Spleen (tissue), 11 donors: ENCODE data around the gene IKBKE. TPM values are rescaled to one million over a fixed set of nuclear protein-coding genes. Genes with fewer than 3 reads are reported as not detected.

Experiments used
- DNase-seq: peaks from one replicate; pipeline ENCODE4 v3.0.0-alpha.2; 2020
- H3K27ac ChIP-seq, 8 donors: fragments of 200-600 bp; sonication (generic) in 7 of 8; 1 replicate in 4 of 8; 2 replicates in 4 of 8; pipeline versions ENCODE4 v1.5.0 to v1.8.0; 2016 to 2021; ENCODE audit warnings: inconsistent platforms in 4 of 8, mild to moderate bottlenecking in 4 of 8, moderate library complexity in 1 of 8
- H3K27me3 ChIP-seq, 7 donors: fragments of 200-600 bp; sonication (generic) in 6 of 7; replicated peaks in 1 of 7; 1 replicate in 4 of 7; 2 replicates in 3 of 7; pipeline versions ENCODE4 v1.5.0 to v1.8.0; 2016 to 2021; ENCODE audit warnings: inconsistent platforms in 3 of 7, mild to moderate bottlenecking in 1 of 7
- H3K36me3 ChIP-seq, 6 donors: fragments of 200-600 bp; sonication (generic) in 5 of 6; 1 replicate in 4 of 6; 2 replicates in 2 of 6; pipeline versions ENCODE4 v1.5.0 to v1.8.0; 2016 to 2021; ENCODE audit warnings: inconsistent platforms in 2 of 6
- H3K4me1 ChIP-seq, 6 donors: fragments of 200-600 bp; sonication (generic) in 5 of 6; 1 replicate in 3 of 6; 2 replicates in 3 of 6; pipeline versions ENCODE4 v1.5.0 to v1.8.0; 2016 to 2021; ENCODE audit warnings: inconsistent platforms in 3 of 6
- H3K4me3 ChIP-seq, 8 donors: fragments of 200-600 bp; sonication (generic) in 7 of 8; 1 replicate in 4 of 8; 2 replicates in 4 of 8; pipeline versions ENCODE4 v1.5.0 to v1.8.0; 2016 to 2021; ENCODE audit warnings: inconsistent platforms in 4 of 8, mild to moderate bottlenecking in 4 of 8, moderate library complexity in 2 of 8
- H3K9me3 ChIP-seq, 8 donors: fragments of 200-600 bp; sonication (generic) in 7 of 8; 1 replicate in 4 of 8; 2 replicates in 4 of 8; pipeline versions ENCODE4 v1.5.0 to v1.8.0; 2016 to 2021; ENCODE audit warnings: inconsistent platforms in 4 of 8
- CTCF ChIP-seq, 11 experiments: fragments of 200-600 bp in 7 of 11; fragments of 450-650 bp in 4 of 11; sonication (generic) in 4 of 11; IDR thresholded peaks in 8 of 11; conservative IDR thresholded peaks in 3 of 11; 1 replicate in 7 of 11; 2 replicates in 4 of 11; pipeline versions ENCODE4 v1.4.0 to v1.8.0; 2016 to 2021; ENCODE audit warnings: antibody characterized with exemption in 11 of 11, inconsistent platforms in 4 of 11, mild to moderate bottlenecking in 1 of 11
- POLR2A ChIP-seq, 3 donors: fragments of 450-650 bp; IDR thresholded peaks; one replicate each; pipeline ENCODE4 v1.5.1; 2017; ENCODE audit warnings: antibody characterized with exemption in 3 of 3, mild to moderate bottlenecking in 1 of 3
- POLR2AphosphoS5 ChIP-seq, 3 donors: sonication (generic); formaldehyde crosslinking; IDR thresholded peaks; one replicate each; pipeline ENCODE4 v1.5.1; 2017; ENCODE audit warnings: antibody characterized with exemption in 3 of 3
- WGBS, 5 donors: extraction: QIAGEN DNeasy Blood & Tissue Kit in 3 of 5; methylation state at CpG; one replicate each; pipeline versions ENCODE4 v1.1.5 to v1.1.7; 2013 to 2018; 5-methylcytosine and 5-hydroxymethylcytosine counted together
- intact Hi-C: fragments of 100-400 bp; cut with DNase I; formaldehyde crosslinking; loops from one replicate; pipeline ENCODE4 v1.15.0; 2023; ENCODE audit warnings: low total_unique reads
- polyA plus RNA-seq, 3 donors: library from polyadenylated mRNA; stranded (reverse); fragments of 200-250 nt; gene quantifications; one replicate each; pipeline ENCODE4 v1.2.1, GENCODE V29; 2013
- total RNA-seq, 7 donors: library from RNA; depleted of rRNA in 3 of 7; stranded (reverse); fragments of >200 nt in 3 of 7; fragmentation: NEBNext Ultra II Directional in 4 of 7; extraction: Animal tissue kit (Norgen Biotek cat#: 25700) in 4 of 7; gene quantifications; one replicate each; pipeline versions ENCODE4 v1.1.0 to v1.2.1, GENCODE V29; 2016 to 2021
- donor health status: healthy with polysubstance abuse.
- donor health status: DM: no; HTN: no; CAD: no; lungs with moderate emphysema.
- donor health status: DM: no; HTN: no; CAD: no.
- donor health status: Bipolar disorder and iron deficiency.
- donor health status: healthy.
- donor health status: DM: no; HTN: no; CAD: no.
- donor health status: DM: yes; HTN: yes; CAD: no.

Gene IKBKE
- total and polyA plus RNA-seq, 10 donors = 11.3 to 37.3 (median 29.7) TPM

- peak; percentile 95 for DNase-seq
- H3K36me3 ChIP-seq = no peaks in the 10 kb centered on the region
- intact Hi-C loops = no loop called here
- no peak for TF ChIP-seq CTCF (IDR thresholded peaks at IDR 0.05 in 8 of 11, conservative IDR thresholded peaks at IDR 0.05 in 3 of 11)
- peak in 1 of 3 donors; percentile 22 for TF ChIP-seq POLR2A (IDR thresholded peaks at IDR 0.05)
- peak; percentile 87 to 93 (median 87) for TF ChIP-seq POLR2AphosphoS5 (IDR thresholded peaks at IDR 0.05)
- H3K27ac ChIP-seq = peak within 1 kb of the TSS in 7 of 8 donors; percentile 63 to 84 (median 73)
- 1 to 2% (median 1%) methylated on average over 19 to 97 of the region's 97 CpGs for WGBS, 5 donors
- peak within 1 kb of the TSS; percentile 49 to 93 (median 68) for H3K4me3 ChIP-seq
- H3K4me1 ChIP-seq = peaks cover 3 to 87% (median 60%) of the 10 kb centered on the region in 6 donors
- H3K9me3 ChIP-seq = no peaks in the 10 kb centered on the region
- H3K27me3 ChIP-seq = peaks cover 0 to 62% (median 14%) of the 10 kb centered on the region in 7 donors
Observed at GRCh38 chr1:206507284-206508129, 37.2 kb downstream of the IKBKE start, which contains the start of gene RASSF5. Gene RASSF5, plus strand, starts transcription at chr1:206507531. Its CDS starts 72 bp downstream, at chr1:206507603.

GRCh38 chr1:206508130-206508889, 38.0 kb downstream of the IKBKE start:
- Histone ChIP-seq H3K9me3 (no peaks in the 10 kb centered on the region), H3K4me3 (peak overlapping the region; percentile 49 to 93 (median 68)), H3K4me1 (peaks cover 3 to 87% (median 61%) of the 10 kb centered on the region in 6 donors), H3K27me3 (peaks cover 0 to 62% (median 14%) of the 10 kb centered on the region in 7 donors), H3K27ac (peak overlapping the region in 7 of 8 donors; percentile 63 to 84 (median 73)), H3K36me3 (no peaks in the 10 kb centered on the region)
- no peak for DNase-seq
- TF ChIP-seq POLR2AphosphoS5 (IDR thresholded peaks at IDR 0.05) (no peak), POLR2A (IDR thresholded peaks at IDR 0.05) (no peak), CTCF (IDR thresholded peaks at IDR 0.05 in 8 of 11, conservative IDR thresholded peaks at IDR 0.05 in 3 of 11) (no peak)
- intact Hi-C loops = no loop called here
- 41 to 47% (median 45%) methylated on average over 10 to 15 of the region's 15 CpGs for WGBS, 5 donors

- Histone ChIP-seq H3K4me1 (peaks cover 3 to 87% (median 58%) of the 10 kb centered on the region in 6 donors), H3K9me3 (no peaks in the 10 kb centered on the region), H3K4me3 (peak overlapping the region; percentile 49 to 93 (median 68)), H3K27ac (peak overlapping the region in 5 of 8 donors; percentile 63 to 84 (median 76)), H3K36me3 (no peaks in the 10 kb centered on the region), H3K27me3 (peaks cover 0 to 62% (median 14%) of the 10 kb centered on the region in 7 donors)
- DNase-seq = peak; percentile 30
- no peak for TF ChIP-seq POLR2A (IDR thresholded peaks at IDR 0.05)
- 51 to 69% (median 65%) methylated on average over 6 of the region's 6 CpGs for WGBS, 5 donors
- intact Hi-C loops = no loop called here
Observed at GRCh38 chr1:206508956-206509355, 38.7 kb downstream of the IKBKE start.

GRCh38 chr1:206509612-206510257, 39.5 kb downstream of the IKBKE start:
- H3K36me3 ChIP-seq = no peaks in the 10 kb centered on the region
- peak overlapping the region; percentile 49 to 93 (median 68) for H3K4me3 ChIP-seq
- H3K27ac ChIP-seq = peak overlapping the region in 3 of 8 donors; percentile 63 to 84 (median 80)
- no peaks in the 10 kb centered on the region for H3K9me3 ChIP-seq
- intact Hi-C loops = no loop called here
- H3K4me1 ChIP-seq = peaks cover 3 to 87% (median 60%) of the 10 kb centered on the region in 6 donors
- no peak for DNase-seq
- H3K27me3 ChIP-seq = peaks cover 0 to 62% (median 14%) of the 10 kb centered on the region in 7 donors
- 83 to 86% (median 85%) methylated on average over 12 of the region's 12 CpGs for WGBS, 5 donors
- no peak for TF ChIP-seq POLR2AphosphoS5 (IDR thresholded peaks at IDR 0.05)
- TF ChIP-seq POLR2A (IDR thresholded peaks at IDR 0.05) = no peak
- no peak for TF ChIP-seq CTCF (IDR thresholded peaks at IDR 0.05 in 8 of 11, conservative IDR thresholded peaks at IDR 0.05 in 3 of 11)
